HG03378 (cell line): ENCODE results near the gene PELI1.
"Not testable (repeated sequence)": the region's sequence is repeated elsewhere in the genome, so short reads cannot be mapped to it uniquely, and the experiment has no call there.

Experiments
- ATAC-seq: cut with Tn5 transposase; IDR thresholded peaks from one replicate; pipeline ENCODE4 v1.9.1; 2021; ENCODE audit warnings: mild to moderate bottlenecking, moderate library complexity; ENCODE audit not compliant: unreplicated experiment

Gene PELI1

DNA sequence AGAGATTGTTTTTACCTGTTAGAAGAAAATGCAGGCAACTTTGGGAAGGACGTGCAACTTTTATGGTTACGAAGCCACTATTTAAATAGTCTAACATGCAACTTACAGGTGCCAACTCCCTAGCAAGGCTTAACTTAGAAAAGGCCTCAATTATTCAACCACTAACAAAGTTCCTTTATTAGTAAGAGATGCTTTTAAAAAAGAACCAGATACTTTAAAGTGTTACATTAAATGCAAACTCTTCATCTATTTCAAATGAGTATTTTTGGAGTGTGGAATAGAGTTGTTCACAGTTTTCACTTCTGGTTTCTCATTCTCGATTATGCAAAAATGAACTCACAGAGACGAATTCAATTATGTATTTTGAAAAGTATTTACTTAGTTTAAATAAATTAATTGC is 51.7 kb downstream of the PELI1 start:
- ATAC-seq: peak; percentile 76

DNA sequence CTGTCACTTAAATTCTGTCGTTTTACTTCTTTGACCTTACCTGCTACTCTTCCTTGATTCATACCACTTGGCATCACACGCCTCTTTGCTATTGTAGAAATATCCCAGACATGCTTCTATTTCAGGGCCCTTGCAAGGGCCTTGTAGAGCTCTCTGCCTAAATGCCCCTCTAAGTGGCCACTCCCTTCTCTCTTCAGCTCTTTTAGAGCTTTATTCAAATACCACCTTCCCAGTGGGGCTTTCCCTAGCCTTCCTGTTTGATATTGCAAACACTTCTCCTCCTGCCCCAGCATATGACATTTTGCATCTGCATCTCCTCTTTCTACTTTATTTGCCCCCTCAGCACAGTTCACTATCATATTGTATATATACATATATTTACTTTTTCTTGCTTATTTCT is 54.0 kb downstream of the PELI1 start:
- no peak for ATAC-seq

GRCh38 chr2:64086347-64087082 is 57.7 kb downstream of the PELI1 start:
- ATAC-seq: peak; percentile 59

DNA sequence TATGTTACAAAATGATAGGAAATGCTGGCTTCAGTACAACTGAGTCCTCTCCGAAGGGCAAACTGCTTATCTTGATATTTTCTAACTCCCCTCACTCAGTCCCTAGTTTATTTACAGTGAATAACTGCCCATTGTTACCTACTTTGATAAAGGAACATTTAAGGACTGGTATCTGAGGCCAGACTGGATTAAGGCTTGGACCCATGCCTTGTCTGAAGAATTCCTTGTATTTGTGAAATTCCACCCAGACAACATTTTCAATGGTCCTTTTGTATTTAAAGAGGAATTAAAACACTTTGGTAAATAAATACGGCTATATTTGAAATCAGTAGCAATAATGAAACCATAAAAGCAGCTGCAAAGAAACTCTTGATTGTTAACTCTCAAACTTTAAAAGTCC is 58.3 kb downstream of the PELI1 start:
- ATAC-seq: no peak

GRCh38 chr2:64081046-64081445 is 63.2 kb downstream of the PELI1 start:
- ATAC-seq: no peak

GRCh38 chr2:64080179-64080578 is 64.0 kb downstream of the PELI1 start:
- no peak for ATAC-seq

GRCh38 chr2:64079688-64080087 is 64.5 kb downstream of the PELI1 start:
- ATAC-seq: not testable (repeated sequence)

GRCh38 chr2:64076828-64077227 is 67.4 kb downstream of the PELI1 start:
- not testable (repeated sequence) for ATAC-seq

DNA sequence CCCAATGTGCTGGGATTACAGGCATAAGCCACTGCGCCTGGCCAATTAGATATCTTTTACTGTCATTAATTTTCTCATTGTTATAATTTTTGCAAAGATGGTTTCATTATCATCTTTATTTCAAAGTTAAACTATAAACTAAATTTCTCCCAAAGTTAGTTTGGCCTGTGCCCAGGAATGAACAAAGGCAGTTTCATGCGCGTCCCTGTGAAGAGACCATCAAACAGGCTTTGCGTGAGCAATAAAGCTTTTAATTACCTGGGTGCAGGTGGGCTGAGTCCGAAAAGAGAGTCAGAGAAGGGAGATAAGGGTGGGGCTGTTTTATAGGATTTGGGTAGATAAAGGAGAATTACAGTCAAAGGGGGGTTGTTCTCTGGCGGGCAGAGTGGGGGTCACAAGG is 69.6 kb downstream of the PELI1 start:
- not testable (repeated sequence) for ATAC-seq

- no peak for ATAC-seq
Observed at GRCh38 chr2:64067326-64067725, 76.9 kb downstream of the PELI1 start.

DNA sequence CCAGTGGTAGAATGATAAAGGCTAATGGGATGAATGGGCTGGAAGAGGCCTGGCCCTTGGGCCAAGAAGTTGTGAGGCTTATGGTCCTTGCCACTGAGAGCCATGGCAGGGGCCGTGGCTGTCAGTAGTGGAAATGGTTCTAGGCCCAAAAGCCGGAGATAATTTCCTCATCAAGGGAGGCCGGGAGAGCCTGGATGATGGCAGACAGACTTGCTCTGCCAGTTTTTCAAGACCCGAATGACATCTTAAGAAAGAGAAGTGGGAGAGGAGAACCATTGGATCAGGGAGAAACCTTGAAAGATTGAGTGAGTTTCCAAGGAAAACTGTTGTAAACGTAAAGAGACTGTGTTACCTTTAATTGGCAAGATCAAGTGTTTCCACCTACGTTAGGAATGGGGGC is 78.7 kb downstream of the PELI1 start:
- ATAC-seq: no peak

- ATAC-seq: no peak
Observed at GRCh38 chr2:64063924-64064331, 80.3 kb downstream of the PELI1 start.

- no peak for ATAC-seq
Observed at GRCh38 chr2:64063454-64063853, 80.8 kb downstream of the PELI1 start.

GRCh38 chr2:64062840-64063239 is 81.4 kb downstream of the PELI1 start:
- no peak for ATAC-seq

DNA sequence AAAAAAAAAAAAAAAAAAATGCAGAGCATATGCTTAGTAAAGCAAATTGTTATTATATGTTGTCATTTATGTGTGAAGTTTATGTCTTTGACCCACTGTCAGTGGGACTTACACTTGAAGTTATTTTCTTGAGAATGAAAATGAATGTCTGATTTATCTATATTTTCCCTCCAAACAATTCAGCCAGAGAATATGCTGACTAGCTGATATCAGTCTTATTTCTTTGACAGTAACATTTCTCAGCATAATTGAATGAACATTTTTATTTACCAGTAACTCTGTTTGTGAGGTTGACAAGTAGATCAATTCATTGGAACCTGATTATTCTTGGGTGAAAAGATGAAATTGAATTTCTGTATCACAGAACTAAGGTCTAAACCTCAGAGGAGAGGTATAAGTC is 85.0 kb downstream of the PELI1 start:
- ATAC-seq: no peak

DNA sequence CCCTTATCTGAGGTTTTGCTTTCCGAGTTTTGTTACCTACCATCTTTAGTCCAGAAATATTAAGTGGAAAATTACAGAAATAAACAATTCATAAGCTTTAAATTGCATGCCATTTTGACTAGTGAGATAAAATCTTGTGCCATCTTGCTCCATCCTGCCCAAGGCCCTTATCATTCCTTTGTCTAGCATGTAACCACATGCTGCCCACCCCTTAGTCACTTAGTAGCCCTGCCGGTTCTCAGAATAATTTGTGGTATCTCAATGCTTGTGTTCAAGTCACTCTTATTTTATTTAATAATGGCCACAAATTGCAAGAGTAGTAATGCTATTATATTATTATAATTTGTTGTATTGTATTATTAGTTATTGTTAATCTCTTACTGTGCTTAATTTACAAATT is 88.2 kb downstream of the PELI1 start:
- ATAC-seq: no peak

- no peak for ATAC-seq
Observed at GRCh38 chr2:64054161-64054915, 89.9 kb downstream of the PELI1 start.

DNA sequence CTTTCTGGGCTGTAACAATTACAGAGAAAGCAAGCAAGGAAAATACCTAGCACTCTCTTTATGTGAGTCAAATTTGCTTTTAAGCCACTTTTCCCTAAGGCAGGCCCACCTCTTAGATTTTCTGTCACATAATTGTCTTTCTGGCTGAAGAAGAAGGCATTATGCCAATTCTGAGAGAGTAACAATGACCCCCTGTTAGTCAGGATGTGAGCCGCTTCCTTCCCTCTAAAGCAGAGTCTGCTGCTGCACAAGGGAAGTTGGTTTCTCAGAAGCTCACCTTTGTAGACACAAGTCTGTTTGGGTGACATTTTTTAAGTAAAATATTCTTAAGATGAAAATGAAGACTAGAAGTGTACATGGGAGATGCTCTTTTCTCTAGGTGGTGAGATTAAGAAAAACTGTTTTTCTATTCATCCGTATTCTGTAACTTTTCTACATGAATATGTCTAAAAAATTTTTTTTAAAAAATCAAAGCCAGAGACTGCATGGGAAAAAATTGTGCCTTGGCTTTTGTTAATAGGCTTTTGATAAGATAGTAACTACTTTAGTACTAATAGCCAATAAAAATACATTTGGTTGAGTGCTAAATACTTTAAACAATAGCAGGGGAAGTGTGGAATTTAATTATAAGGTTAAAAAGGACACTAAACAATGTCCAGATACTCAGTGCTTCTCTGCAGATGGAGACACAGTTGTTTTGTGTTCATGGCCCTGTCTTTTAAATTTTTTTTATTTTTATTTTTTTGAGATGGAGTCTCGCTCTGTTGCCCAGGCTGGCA is 91.6 kb downstream of the PELI1 start:
- no peak for ATAC-seq

DNA sequence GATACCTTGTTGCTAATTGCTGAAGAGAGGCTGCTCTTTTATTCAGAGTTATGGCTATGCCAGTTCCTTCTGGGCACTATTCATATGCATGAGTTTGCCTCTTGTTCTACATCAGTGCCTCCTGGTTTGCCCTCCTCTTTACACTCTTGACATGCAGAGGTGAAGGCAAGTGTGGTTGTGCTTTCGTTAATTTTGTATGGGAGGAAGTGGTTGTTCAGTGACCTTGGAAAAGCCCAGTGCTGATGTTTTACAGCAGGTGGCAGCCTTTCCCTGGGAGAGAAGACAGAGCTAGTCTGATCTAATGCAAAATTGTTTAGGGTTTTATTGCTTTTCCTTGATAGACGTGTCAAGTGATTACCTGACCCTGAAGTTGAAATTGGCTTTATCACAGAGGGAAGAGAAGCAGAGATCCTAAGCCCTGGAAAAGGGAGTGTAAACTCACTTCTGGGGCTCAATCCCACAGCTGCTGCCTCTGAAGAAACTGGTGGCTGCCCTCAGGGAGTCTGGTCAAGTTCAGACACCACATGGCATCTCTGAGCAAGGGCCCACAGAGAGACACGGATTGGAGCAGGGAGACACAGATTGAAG is 94.5 kb downstream of the PELI1 start:
- peak; percentile 93 for ATAC-seq

GRCh38 chr2:64045938-64046337 is 98.3 kb downstream of the PELI1 start:
- ATAC-seq: no peak
